Measurements from ENCODE around the gene ID2. TPM values are rescaled to one million over a fixed set of nuclear protein-coding genes. Genes with fewer than 3 reads are reported as not detected.

ID2 gene
- total and polyA plus RNA-seq, 2 of the 13 experiments (the other 11 are each of a cell fraction or from before 2014, with no cell fraction given), result 214 to 719 TPM

DNA sequence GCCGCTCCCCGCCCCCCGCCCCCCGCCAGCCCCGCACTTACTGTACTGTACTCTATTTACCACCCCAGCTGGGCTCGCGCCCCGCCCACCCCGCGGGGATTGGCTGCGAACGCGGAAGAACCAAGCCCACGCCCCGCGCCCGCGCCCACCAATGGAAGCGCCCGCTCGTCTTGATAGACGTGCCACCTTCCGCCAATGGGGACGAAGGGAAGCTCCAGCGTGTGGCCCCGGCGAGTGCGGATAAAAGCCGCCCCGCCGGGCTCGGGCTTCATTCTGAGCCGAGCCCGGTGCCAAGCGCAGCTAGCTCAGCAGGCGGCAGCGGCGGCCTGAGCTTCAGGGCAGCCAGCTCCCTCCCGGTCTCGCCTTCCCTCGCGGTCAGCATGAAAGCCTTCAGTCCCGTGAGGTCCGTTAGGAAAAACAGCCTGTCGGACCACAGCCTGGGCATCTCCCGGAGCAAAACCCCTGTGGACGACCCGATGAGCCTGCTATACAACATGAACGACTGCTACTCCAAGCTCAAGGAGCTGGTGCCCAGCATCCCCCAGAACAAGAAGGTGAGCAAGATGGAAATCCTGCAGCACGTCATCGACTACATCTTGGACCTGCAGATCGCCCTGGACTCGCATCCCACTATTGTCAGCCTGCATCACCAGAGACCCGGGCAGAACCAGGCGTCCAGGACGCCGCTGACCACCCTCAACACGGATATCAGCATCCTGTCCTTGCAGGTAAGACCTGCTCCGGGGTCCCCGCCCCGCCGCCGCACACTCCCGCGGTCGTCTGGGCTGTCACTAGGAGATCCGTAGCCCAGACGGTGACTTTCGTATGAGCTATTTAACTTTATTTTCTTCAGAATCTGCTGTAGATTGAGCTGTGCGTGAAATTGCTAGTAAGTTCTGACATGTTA lies at the start of gene ID2 (continued):
- peak; percentile 89 for TF ChIP-seq ZNF792 (CRISPR knock-in tag; IDR thresholded peaks at IDR 0.05)
- TF ChIP-seq, protein P1, sequence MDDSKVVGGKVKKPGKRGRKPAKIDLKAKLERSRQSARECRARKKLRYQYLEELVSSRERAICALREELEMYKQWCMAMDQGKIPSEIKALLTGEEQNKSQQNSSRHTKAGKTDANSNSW (CRISPR knock-in tag; IDR thresholded peaks at IDR 0.05; ENCODE audit: borderline replicate concordance), result peak; percentile 87; the same call in 1 of the 2 replicates
- TF ChIP-seq, protein P2, sequence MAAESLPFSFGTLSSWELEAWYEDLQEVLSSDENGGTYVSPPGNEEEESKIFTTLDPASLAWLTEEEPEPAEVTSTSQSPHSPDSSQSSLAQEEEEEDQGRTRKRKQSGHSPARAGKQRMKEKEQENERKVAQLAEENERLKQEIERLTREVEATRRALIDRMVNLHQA (CRISPR knock-in tag; IDR thresholded peaks at IDR 0.05), result 0 out of 2 replicates have a peak, but pooled peaks have one; percentile 84
- no peak for TF ChIP-seq HMGA1 (CRISPR knock-in tag; conservative IDR thresholded peaks at IDR 0.05)
- TF ChIP-seq, protein P3, sequence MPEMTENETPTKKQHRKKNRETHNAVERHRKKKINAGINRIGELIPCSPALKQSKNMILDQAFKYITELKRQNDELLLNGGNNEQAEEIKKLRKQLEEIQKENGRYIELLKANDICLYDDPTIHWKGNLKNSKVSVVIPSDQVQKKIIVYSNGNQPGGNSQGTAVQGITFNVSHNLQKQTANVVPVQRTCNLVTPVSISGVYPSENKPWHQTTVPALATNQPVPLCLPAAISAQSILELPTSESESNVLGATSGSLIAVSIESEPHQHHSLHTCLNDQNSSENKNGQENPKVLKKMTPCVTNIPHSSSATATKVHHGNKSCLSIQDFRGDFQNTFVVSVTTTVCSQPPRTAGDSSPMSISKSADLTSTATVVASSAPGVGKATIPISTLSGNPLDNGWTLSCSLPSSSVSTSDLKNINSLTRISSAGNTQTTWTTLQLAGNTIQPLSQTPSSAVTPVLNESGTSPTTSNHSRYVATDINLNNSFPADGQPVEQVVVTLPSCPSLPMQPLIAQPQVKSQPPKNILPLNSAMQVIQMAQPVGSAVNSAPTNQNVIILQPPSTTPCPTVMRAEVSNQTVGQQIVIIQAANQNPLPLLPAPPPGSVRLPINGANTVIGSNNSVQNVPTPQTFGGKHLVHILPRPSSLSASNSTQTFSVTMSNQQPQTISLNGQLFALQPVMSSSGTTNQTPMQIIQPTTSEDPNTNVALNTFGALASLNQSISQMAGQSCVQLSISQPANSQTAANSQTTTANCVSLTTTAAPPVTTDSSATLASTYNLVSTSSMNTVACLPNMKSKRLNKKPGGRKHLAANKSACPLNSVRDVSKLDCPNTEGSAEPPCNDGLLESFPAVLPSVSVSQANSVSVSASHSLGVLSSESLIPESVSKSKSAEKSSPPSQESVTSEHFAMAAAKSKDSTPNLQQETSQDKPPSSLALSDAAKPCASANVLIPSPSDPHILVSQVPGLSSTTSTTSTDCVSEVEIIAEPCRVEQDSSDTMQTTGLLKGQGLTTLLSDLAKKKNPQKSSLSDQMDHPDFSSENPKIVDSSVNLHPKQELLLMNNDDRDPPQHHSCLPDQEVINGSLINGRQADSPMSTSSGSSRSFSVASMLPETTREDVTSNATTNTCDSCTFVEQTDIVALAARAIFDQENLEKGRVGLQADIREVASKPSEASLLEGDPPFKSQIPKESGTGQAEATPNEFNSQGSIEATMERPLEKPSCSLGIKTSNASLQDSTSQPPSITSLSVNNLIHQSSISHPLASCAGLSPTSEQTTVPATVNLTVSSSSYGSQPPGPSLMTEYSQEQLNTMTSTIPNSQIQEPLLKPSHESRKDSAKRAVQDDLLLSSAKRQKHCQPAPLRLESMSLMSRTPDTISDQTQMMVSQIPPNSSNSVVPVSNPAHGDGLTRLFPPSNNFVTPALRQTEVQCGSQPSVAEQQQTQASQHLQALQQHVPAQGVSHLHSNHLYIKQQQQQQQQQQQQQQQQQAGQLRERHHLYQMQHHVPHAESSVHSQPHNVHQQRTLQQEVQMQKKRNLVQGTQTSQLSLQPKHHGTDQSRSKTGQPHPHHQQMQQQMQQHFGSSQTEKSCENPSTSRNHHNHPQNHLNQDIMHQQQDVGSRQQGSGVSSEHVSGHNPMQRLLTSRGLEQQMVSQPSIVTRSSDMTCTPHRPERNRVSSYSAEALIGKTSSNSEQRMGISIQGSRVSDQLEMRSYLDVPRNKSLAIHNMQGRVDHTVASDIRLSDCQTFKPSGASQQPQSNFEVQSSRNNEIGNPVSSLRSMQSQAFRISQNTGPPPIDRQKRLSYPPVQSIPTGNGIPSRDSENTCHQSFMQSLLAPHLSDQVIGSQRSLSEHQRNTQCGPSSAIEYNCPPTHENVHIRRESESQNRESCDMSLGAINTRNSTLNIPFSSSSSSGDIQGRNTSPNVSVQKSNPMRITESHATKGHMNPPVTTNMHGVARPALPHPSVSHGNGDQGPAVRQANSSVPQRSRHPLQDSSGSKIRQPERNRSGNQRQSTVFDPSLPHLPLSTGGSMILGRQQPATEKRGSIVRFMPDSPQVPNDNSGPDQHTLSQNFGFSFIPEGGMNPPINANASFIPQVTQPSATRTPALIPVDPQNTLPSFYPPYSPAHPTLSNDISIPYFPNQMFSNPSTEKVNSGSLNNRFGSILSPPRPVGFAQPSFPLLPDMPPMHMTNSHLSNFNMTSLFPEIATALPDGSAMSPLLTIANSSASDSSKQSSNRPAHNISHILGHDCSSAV (CRISPR knock-in tag; IDR thresholded peaks at IDR 0.05; ENCODE audit: borderline replicate concordance), result no peak
- TF ChIP-seq, protein P4, sequence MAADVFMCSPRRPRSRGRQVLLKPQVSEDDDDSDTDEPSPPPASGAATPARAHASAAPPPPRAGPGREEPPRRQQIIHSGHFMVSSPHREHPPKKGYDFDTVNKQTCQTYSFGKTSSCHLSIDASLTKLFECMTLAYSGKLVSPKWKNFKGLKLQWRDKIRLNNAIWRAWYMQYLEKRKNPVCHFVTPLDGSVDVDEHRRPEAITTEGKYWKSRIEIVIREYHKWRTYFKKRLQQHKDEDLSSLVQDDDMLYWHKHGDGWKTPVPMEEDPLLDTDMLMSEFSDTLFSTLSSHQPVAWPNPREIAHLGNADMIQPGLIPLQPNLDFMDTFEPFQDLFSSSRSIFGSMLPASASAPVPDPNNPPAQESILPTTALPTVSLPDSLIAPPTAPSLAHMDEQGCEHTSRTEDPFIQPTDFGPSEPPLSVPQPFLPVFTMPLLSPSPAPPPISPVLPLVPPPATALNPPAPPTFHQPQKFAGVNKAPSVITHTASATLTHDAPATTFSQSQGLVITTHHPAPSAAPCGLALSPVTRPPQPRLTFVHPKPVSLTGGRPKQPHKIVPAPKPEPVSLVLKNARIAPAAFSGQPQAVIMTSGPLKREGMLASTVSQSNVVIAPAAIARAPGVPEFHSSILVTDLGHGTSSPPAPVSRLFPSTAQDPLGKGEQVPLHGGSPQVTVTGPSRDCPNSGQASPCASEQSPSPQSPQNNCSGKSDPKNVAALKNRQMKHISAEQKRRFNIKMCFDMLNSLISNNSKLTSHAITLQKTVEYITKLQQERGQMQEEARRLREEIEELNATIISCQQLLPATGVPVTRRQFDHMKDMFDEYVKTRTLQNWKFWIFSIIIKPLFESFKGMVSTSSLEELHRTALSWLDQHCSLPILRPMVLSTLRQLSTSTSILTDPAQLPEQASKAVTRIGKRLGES (CRISPR knock-in tag; IDR thresholded peaks at IDR 0.05; ENCODE audit: borderline replicate concordance), result peak; percentile 84
- no peak for TF ChIP-seq JUND (CRISPR knock-in tag; IDR thresholded peaks at IDR 0.05)
- TF ChIP-seq, protein P5, sequence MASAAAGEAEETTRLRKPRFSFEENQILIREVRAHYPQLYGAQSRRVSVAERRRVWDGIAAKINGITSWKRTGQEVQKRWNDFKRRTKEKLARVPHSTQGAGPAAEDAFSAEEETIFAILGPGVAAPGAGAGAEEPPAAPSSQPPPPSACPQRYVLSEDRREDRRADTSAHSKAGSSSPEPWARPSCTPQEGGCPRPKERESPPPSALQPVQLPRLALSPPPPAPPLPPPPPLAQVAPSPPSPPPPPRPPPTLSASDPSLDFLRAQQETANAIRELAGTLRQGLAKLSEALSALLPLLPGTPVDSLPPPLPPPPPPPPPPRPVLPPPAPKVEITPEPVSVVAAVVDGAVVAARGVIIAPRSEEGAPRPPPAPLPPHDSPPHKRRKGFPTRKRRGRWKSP (CRISPR knock-in tag; IDR thresholded peaks at IDR 0.05), result peak; percentile 95
- TF ChIP-seq ATF1 (CRISPR knock-in tag; IDR thresholded peaks at IDR 0.05), result peak; percentile 4; the same call in 1 of the 2 replicates
- TF ChIP-seq, protein P6, sequence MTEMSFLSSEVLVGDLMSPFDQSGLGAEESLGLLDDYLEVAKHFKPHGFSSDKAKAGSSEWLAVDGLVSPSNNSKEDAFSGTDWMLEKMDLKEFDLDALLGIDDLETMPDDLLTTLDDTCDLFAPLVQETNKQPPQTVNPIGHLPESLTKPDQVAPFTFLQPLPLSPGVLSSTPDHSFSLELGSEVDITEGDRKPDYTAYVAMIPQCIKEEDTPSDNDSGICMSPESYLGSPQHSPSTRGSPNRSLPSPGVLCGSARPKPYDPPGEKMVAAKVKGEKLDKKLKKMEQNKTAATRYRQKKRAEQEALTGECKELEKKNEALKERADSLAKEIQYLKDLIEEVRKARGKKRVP (CRISPR knock-in tag; IDR thresholded peaks at IDR 0.05), result peak in 1 of 2 experiments; percentile 76; a peak in 2 of 4 replicates
- peak; percentile 94 for TF ChIP-seq ZNF329 (CRISPR knock-in tag; IDR thresholded peaks at IDR 0.05; ENCODE audit: low read depth)
- TF ChIP-seq CREB1 (IDR thresholded peaks at IDR 0.05), result peak; percentile 83
- TF ChIP-seq CREB1 (CRISPR knock-in tag; IDR thresholded peaks at IDR 0.05), result peak; percentile 67
- peak; percentile 80 for TF ChIP-seq TBX2 (CRISPR knock-in tag; IDR thresholded peaks at IDR 0.05; ENCODE audit: borderline replicate concordance)

Measured in HepG2 (cell line).